Activated CD8-positive, alpha-beta T cell treated with anti-CD3 and anti-CD28 coated beads for 36 hours (primary cell): ENCODE results near the gene CEACAM8. TPM values are rescaled to one million over a fixed set of nuclear protein-coding genes. Genes with fewer than 3 reads are reported as not detected.
A peak's percentile ranks its signal among the peaks of the same experiment; 100 is the strongest.

Experiments
- ATAC-seq: fragments of 200-7000 bp; cut with Tn5 transposase; one replicate; pipeline ENCODE4 v1.10.0; 2021; ENCODE audit warnings: mild to moderate bottlenecking, moderate library complexity
- CTCF ChIA-PET: fragments of 350-600 bp; sonication (Branson Sonifier 250); formaldehyde crosslinking; loops from one replicate; lab custom pipeline; 2021; ENCODE audit warnings: antibody characterized with exemption; lab: Charles Lee
- POLR2A ChIA-PET: fragments of 350-600 bp; sonication (Branson Sonifier 250); formaldehyde crosslinking; loops from one replicate; lab custom pipeline; 2021; ENCODE audit warnings: antibody characterized with exemption; lab: Charles Lee
- DNase-seq: peaks from one replicate; pipeline ENCODE4 v3.0.0-alpha.2; 2020
- H3K27ac Mint-ChIP-seq: one replicate; pipeline ENCODE4 v1.8.0; 2021; ENCODE audit warnings: mild to moderate bottlenecking, mixed read lengths
- H3K27me3 Mint-ChIP-seq: one replicate; pipeline ENCODE4 v1.8.0; 2021; ENCODE audit warnings: mixed read lengths
- H3K36me3 Mint-ChIP-seq: one replicate; pipeline ENCODE4 v1.8.0; 2021; ENCODE audit warnings: low read depth, mixed read lengths
- H3K4me1 Mint-ChIP-seq: one replicate; pipeline ENCODE4 v1.8.0; 2021; ENCODE audit warnings: low read depth, mixed read lengths
- H3K4me3 Mint-ChIP-seq: one replicate; pipeline ENCODE4 v1.8.0; 2021; ENCODE audit warnings: mild to moderate bottlenecking, moderate library complexity, mixed read lengths
- H3K9me3 Mint-ChIP-seq: one replicate; pipeline ENCODE4 v1.8.0; 2021; ENCODE audit warnings: mixed read lengths
- intact Hi-C: fragments of 100-400 bp; cut with micrococcal nuclease; formaldehyde crosslinking; loops from one replicate; pipeline ENCODE4 v1.10.0; 2022
- total RNA-seq, 2 experiments: library from RNA; stranded (reverse); gene quantifications; one replicate each; pipeline ENCODE4 v1.2.3, GENCODE V29; 2021
- TF ChIP-seq, protein P1 (sequence below): fragments of 200-600 bp; IDR thresholded peaks from one replicate; pipeline ENCODE4 v1.8.0; 2022; ENCODE audit warnings: antibody characterized with exemption, mild to moderate bottlenecking

The CEACAM8 gene
- total RNA-seq, 2 experiments from 2014 or later: not detected

DNA sequence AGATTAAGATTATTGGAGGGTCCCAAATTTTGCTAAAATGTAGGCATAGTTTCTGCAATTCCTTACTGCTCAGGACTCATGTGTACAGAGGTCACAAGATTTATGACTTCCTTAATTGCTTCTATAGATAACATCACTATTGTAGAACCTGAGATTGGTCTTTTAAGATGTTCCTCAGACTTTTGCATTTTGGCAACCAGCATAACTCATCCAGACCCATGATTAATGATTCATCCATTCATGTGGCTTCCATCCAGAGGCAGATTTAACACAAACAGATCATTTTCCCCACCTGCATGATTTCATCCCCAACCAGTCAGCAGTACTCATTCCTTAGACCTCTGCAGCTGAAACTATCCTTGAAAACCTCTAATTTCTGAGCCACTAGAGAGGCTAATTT, 34.5 kb upstream of the CEACAM8 start:
- POLR2A ChIA-PET: no interaction called here
- CTCF ChIA-PET: interaction anchor here (1.9 kb wide), 1 partner anchor 15 kb away, joined by 4 read pairs; no protein-coding TSS in a partner anchor
- Mint-ChIP-seq H3K4me1 (peaks cover 16% of the 10 kb centered on the region), H3K27me3 (peaks cover 19% of the 10 kb centered on the region), H3K4me3 (no peak overlapping the region), H3K27ac (peak overlapping the region; percentile 74), H3K9me3 (no peaks in the 10 kb centered on the region), H3K36me3 (no peaks in the 10 kb centered on the region)
- intact Hi-C loops: no loop called here
- ATAC-seq: no peak
- no peak for DNase-seq
- TF ChIP-seq, protein P1, sequence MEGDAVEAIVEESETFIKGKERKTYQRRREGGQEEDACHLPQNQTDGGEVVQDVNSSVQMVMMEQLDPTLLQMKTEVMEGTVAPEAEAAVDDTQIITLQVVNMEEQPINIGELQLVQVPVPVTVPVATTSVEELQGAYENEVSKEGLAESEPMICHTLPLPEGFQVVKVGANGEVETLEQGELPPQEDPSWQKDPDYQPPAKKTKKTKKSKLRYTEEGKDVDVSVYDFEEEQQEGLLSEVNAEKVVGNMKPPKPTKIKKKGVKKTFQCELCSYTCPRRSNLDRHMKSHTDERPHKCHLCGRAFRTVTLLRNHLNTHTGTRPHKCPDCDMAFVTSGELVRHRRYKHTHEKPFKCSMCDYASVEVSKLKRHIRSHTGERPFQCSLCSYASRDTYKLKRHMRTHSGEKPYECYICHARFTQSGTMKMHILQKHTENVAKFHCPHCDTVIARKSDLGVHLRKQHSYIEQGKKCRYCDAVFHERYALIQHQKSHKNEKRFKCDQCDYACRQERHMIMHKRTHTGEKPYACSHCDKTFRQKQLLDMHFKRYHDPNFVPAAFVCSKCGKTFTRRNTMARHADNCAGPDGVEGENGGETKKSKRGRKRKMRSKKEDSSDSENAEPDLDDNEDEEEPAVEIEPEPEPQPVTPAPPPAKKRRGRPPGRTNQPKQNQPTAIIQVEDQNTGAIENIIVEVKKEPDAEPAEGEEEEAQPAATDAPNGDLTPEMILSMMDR: no peak

DNA sequence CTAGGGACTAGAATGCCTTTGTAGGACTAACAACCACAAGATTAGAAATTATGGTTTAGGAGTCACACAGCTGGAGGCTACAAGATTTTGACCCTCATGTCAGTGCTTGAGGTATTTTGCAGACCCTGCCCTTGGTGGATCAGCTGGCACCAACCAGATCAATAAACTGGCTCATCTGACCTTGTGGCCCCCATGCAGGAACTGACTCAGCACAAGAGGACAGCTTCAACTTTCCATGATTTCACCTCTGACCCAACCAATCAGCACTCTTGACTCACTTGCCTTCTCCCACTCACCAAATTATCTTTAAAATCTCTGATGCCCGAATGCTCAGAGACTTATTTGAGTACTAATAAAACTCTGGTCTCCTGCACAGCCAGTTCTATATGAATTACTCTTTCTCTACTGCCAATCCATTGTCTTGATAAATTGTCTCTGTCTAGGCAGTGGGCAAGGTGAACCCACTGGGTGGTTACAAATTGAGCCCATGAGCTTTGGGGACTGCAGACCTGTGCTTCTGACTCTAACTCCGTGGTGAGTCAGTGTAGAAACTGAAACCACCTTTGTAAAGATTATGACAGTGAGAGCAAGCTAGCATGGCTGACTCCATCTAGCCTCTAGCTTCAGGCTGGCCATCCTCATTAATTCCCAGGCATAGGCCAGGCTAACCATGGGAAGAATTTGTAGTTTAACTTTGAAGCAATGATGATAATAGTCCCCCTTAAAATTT, 33.9 kb upstream of the CEACAM8 start:
- ATAC-seq (peak; percentile 95), DNase-seq (peak; percentile 59)
- Mint-ChIP-seq H3K27ac (peak overlapping the region; percentile 74), H3K4me1 (peaks cover 16% of the 10 kb centered on the region), H3K9me3 (no peaks in the 10 kb centered on the region), H3K4me3 (no peak overlapping the region), H3K36me3 (no peaks in the 10 kb centered on the region), H3K27me3 (peaks cover 21% of the 10 kb centered on the region)
- ChIA-PET POLR2A (interaction anchor here (0.8 kb wide), 1 partner anchor 32 kb away, joined by 3 read pairs; no protein-coding TSS in a partner anchor), CTCF (interaction anchor here (0.7 to 1.9 kb wide), 5 partner anchors 15 to 65 kb away, joined by 3 to 5 read pairs (median 4); no protein-coding TSS in a partner anchor)
- TF ChIP-seq, protein P1: no peak
- intact Hi-C loops: no loop called here

- no peak overlapping the region for H3K4me3 Mint-ChIP-seq
- no peaks in the 10 kb centered on the region for H3K36me3 Mint-ChIP-seq
- DNase-seq (no peak), ATAC-seq (peak; percentile 42)
- H3K4me1 Mint-ChIP-seq: peaks cover 16% of the 10 kb centered on the region
- POLR2A ChIA-PET: interaction anchor here (0.8 kb wide), 1 partner anchor 32 kb away, joined by 3 read pairs; no protein-coding TSS in a partner anchor
- TF ChIP-seq, protein P1: no peak
- CTCF ChIA-PET: interaction anchor here (0.7 to 1.9 kb wide), 5 partner anchors 14 to 64 kb away, joined by 3 to 5 read pairs (median 4); no protein-coding TSS in a partner anchor
- intact Hi-C loops: no loop called here
- peak overlapping the region; percentile 74 for H3K27ac Mint-ChIP-seq
- H3K27me3 Mint-ChIP-seq: peaks cover 21% of the 10 kb centered on the region
- H3K9me3 Mint-ChIP-seq: no peaks in the 10 kb centered on the region
These were observed 33.2 kb upstream of the CEACAM8 start for GRCh38 chr19:42627916-42628315.

GRCh38 chr19:42626181-42626580, 31.5 kb upstream of the CEACAM8 start:
- Mint-ChIP-seq H3K36me3 (no peaks in the 10 kb centered on the region), H3K9me3 (no peaks in the 10 kb centered on the region), H3K27me3 (peaks cover 20% of the 10 kb centered on the region), H3K27ac (no peak overlapping the region), H3K4me1 (peaks cover 16% of the 10 kb centered on the region), H3K4me3 (no peak overlapping the region)
- DNase-seq (no peak), ATAC-seq (no peak)
- TF ChIP-seq, protein P1: no peak
- POLR2A ChIA-PET: no interaction called here
- CTCF ChIA-PET: interaction anchor here (1.3 kb wide), 1 partner anchor 186 kb away, joined by 3 read pairs; no protein-coding TSS in a partner anchor
- intact Hi-C loops: no loop called here

GRCh38 chr19:42619271-42619670, 24.5 kb upstream of the CEACAM8 start:
- Mint-ChIP-seq H3K36me3 (no peaks in the 10 kb centered on the region), H3K9me3 (no peaks in the 10 kb centered on the region), H3K27me3 (peaks cover 23% of the 10 kb centered on the region), H3K4me3 (no peak overlapping the region), H3K27ac (no peak overlapping the region), H3K4me1 (no peaks in the 10 kb centered on the region)
- ATAC-seq (no peak), DNase-seq (no peak)
- POLR2A ChIA-PET: no interaction called here
- intact Hi-C loops: no loop called here
- TF ChIP-seq, protein P1: no peak
- CTCF ChIA-PET: interaction anchor here (1.1 to 2.3 kb wide), 2 partner anchors 13 to 16 kb away, joined by 3 to 9 read pairs; no protein-coding TSS in a partner anchor
